NCI-H187 treated with DMSO at 0.1 percent for 48 hours (cell line): ENCODE results near the gene PGM1.

ENCODE experiments used
- DNase-seq: peaks from one replicate; lab custom pipeline; 2025; lab: John Stamatoyannopoulos, UW

PGM1 gene

GRCh38 chr1:63665824-63666223 lies 72.6 kb downstream of the PGM1 start:
- DNase-seq = no peak

DNA sequence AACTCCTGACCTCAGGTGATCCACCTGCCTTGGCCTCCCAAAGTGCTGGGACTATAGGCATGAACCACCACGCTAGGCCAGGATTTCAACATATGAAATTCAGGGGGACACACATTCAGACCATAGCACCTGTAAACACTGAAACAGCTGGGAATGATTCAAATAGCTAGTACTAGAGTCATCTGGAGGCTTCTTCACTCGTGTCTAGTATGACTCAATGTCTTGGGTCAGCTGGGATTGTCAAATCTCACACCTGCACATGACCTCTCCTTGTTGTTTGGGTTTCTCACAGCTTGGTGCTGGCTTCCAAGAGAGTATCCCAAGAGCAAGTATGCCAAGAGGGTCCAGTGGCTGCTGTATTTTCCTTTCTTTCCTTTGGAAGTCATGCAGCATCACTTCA lies 75.1 kb downstream of the PGM1 start:
- DNase-seq = no peak

DNA sequence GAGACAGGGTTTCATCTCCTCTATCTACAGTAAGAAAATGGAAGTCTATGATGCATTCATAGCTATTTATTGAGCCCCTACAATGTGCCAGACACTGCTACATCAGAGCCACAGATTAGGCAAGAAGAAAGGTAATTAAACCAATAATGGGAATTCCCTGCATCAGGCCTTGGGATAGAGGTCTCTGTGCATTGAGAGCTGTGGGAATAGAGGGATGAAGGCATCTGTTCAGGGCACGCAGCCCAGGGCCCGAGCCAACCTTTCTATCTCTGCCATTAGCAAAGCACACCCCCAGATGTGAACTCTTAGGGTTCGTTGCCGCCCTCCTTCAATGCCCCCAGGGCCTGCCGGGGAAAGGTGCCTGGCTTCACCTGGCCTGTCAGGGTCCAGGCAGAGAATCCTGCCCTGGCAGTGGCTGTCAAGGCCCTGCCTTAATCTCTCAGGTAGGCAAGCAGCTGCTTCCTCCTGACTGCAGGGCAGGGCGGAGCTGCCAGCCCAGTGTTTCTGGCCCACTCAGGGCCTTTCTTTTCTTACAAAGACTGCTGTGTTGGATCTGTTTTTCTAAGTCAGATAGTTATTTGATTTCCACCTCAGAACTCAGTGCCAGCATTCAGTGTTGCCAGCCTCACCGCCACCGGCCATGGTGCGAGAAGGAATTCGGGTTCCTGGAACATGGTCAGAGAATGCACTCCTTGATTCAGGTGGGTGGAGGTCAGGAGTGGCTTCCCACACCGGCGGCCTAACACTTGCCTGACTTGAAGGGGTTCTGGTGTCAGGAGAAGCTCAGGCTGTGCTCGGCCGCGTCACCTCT lies 76.1 kb downstream of the PGM1 start:
- no peak for DNase-seq

DNA sequence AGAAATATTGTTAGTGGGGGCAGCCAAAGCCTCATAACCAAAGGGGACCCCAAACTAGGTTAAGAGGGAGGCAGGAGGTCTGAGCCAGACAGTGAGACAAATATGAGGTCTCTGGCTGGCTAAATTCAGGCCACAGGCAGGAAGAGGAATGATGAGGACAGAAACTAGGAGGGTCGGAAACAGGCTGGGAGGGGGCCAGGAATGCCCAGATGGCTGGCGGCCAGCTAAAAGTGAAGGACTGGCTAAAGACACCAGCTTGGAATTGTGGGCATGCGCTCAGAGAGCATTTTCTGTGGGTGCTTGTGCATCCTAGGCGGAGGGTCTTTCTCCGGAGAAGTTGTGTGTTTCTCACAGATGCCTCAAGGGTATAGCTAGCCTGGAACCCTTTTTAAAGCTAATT lies 77.0 kb downstream of the PGM1 start:
- no peak for DNase-seq

GRCh38 chr1:63671514-63671913 lies 78.3 kb downstream of the PGM1 start:
- DNase-seq = no peak

DNA sequence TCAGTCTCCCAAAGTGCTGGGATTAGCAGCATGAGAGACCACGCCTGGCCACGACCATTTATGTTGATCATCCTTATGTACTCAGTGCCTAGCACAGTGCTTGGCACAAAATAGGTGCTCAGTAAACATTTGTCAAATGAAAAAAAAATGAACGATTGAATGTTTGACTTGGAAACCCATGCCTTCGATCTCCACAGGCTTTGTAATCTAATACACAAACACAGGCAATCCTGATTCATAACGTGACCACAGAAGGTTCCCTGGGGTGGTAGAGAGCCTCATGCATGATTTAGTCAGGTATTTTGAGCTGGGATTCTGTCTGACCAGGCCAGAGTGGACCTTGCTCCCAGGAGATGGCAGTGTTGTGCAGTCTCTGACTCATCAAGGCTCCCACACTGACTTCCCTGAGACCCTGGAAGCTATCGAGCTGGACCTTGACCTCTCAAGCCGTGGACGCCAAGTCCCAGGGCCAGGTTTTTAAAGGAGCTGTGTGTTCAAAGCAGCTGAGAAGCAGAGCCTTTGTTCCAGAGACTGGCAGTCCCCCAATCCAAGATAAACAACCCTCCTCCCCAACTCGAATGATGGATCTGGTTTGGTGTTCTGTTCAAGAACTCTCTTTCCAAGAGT lies 81.1 kb downstream of the PGM1 start:
- DNase-seq = no peak

DNA sequence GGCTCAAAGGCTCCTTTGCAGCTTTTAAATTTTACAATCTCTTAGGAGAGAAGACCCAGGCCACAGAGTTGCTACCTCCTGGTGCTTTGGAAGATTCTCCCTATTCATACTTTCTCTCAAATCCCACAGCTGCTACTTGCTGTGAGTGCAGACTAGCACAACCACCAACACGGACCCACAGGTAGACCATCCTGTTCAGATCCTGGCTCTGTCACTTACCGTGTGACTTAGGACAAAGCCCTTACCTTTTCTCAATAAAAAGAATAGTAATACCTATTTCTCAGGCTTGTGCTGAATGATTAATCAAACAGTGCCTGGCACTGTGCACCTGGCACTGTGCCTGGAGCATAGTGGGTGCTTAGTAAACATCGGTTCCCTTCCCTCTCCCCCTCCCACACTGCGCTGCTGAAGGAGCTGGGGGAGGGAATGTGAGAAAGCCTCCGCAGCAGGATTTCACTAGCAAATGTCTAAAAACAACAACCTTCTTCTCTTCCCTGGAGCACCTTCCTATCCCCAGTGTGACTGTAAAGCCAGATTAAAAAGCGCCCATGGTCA lies 81.7 kb downstream of the PGM1 start:
- DNase-seq = no peak

DNA sequence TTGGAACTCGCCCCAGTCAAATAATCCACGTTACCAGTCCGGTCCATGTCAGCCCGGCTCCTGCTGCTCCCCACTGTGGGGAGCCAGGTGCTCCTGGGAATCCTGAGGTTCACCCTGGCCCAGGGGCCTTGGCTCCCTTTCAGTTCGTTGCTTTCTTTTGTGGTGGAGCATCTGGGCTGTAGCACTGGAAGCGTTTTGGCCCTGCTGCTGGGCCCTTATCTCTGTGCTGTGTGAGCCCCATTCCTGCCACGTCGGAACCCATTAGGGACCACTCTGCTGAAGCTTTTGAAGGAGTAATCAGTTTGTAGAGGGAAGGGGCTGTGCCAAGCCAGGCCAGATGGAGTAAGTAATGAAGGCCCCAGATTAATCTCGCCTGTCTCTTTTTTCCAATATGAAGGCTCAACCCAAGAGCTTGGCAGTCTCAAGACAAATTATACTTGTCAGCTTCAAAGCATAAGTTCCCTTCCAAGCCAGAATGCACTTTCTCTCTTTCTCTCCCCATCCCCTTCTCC lies 82.3 kb downstream of the PGM1 start:
- no peak for DNase-seq

- DNase-seq = no peak
These were observed 84.3 kb downstream of the PGM1 start for GRCh38 chr1:63677497-63677896.

GRCh38 chr1:63678200-63678599 lies 85.0 kb downstream of the PGM1 start:
- DNase-seq = no peak

DNA sequence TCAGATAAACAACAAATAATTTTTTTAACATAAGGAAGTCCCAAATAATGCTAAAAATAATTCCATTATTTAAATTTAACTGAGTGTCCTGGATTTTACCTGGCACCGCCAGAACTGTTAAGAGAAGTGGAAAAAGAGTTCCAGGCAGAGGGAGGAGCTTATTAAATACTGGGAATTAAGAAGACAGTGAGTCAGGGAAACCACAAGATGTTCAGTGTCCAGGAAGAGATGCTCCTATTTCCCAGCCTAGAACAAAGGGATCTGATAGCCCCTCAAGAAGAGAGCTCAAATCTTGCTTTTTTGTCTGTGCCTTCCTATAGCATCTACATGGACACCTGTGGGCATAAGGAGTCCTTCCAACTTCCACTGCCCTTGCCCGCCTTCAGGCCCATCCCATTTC lies 85.9 kb downstream of the PGM1 start:
- DNase-seq = no peak

DNA sequence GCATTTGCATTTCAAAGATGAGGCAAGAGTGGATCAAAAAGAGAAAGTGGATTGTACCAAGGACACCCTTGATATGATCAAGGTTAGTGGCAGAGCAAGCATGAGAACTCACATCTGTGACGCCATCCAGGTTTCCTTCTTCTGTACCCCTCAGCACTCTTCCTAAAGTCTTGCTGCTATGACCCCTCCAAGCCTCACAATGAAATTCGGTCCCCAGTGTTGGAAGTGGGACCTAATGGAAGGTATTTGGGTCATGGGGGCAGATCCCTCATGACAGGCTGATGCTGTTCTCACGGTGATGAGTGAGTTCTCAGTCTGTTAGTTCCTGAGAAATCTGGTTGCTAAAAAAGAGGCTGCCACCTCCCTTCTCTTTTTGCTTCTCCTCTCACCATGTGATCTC lies 86.4 kb downstream of the PGM1 start:
- DNase-seq = no peak

DNA sequence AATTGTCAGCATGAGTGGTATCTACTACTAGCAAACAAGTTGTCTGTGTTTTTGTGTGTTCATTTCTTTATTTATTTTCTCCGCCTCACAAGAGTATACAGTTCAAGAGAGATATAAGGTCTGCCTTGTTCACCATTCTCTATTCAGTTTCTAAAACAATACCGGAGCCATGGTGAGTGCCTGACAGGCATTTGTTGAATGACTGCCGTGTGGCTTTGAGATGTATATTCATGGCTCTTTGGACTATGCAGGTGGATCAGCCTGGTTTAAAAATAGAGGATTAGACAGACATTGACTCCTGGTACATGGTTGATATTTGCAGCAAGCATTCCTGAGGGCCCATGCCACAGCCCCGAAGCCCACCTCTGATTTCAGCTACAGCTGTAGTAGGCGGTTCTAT lies 89.7 kb downstream of the PGM1 start:
- no peak for DNase-seq

DNA sequence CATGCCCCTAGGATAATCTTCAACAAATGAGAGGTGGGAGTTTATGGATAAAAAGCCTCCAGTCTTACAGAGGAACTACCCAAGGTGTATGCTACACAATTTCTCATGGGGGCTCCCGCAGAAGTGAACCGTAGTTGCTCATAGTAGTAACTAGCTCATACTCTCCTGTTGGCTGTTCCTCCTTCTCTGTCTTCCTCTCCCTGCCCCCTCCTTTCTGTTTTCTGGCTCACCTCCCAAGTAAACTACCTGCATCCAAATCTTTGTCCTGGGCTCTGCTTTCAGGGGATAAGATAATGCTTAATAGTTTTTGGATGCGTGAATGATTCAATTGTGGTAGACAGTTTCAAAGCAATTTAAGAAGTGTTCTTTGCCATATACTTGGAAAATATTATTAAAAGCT lies 90.5 kb downstream of the PGM1 start:
- no peak for DNase-seq

- no peak for DNase-seq
These were observed 93.5 kb downstream of the PGM1 start for GRCh38 chr1:63686696-63687095.

DNA sequence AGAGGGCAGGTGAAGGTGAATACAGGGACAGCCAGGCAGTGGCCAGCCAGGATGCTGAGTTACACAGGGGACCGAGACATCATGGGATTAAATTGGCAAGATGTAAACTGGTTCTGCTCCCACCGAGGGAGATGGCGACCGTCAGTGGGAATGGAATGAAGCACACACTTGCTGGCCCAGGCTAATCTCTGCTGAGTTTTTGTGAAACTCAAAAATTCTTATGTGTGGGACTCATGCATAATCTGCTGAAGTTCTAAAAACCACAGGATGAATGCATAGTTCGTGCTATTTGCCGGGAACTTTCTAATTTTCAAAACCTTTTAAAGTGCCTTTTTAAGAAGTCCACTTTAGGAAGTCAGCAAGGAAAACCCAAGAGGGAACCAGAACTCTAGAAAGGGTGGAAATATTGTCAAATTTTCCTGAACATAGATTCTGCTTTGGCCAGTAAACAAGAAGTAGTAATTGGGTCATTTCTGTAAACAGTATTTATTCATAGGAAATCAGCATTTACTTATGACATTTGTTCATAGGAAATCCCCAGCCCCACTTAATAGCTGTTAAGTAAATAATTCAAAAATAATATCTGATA lies 95.2 kb downstream of the PGM1 start:
- no peak for DNase-seq

DNA sequence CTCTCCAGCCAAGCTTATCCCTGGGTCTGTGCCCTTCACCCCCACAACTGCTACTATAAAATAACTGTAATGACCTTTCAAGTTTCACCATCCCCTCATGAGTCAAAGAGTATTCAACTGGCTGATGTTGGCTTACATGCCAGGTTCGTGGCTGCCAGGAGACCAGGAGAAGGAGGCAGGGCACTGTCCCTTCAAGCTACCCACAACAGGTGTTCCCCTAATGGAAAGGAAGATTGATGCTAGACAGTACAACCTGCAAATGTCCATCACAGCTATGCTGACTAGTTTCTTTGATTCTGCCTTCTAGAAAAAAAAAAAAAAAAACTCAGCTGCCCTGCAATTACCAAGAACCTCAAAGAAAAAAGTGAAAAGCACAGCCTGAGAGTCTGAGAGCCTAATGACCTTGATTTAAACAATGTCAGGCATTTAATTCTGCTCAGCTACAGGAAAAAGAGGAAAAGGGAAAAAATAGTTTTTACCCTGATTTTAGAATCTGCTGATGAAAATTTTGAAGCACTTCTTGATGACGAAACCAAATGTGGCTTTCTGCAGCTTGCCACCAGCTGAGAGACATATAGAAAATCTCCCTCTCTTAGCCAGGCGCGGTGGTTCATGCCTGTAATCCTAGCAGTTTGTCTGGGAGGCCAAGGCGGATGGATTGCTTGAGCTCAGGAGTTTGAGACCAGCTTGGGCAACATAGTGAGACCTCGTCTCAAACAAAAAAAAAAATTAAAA lies 97.9 kb downstream of the PGM1 start:
- DNase-seq = no peak

DNA sequence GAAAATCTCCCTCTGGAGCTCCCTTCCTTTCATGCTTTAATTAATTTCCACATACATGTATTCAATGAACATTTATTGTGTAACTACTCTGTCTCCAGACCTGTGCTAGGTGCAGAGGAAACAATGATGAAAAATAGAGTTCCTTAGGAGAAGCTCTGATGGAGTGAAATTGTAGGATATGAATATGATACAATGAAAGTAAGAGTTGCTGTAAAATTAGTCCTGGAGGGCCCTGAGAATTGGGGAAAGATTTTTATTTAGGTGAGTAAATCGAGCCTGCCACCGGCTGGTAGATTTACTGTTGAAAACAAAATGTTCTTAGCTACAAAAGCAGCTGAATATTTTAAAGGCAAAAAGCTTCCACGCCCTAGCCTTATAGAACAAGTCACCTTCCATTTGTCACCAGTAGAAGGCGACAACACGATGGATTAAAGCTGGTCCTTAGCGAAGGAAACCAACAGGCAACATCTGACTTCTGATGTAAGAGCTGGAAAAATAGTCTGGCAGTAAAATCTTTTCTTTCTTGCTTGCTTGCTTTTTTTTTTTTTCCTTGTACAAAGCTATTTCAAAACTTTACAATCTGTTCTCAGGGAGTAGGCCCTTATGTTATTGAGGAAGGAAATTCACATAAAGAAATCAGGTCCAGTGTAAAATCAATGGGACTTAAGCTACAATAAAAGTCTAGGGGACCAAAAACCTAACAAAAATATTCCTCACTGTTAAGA lies 98.7 kb downstream of the PGM1 start:
- DNase-seq = no peak

DNA sequence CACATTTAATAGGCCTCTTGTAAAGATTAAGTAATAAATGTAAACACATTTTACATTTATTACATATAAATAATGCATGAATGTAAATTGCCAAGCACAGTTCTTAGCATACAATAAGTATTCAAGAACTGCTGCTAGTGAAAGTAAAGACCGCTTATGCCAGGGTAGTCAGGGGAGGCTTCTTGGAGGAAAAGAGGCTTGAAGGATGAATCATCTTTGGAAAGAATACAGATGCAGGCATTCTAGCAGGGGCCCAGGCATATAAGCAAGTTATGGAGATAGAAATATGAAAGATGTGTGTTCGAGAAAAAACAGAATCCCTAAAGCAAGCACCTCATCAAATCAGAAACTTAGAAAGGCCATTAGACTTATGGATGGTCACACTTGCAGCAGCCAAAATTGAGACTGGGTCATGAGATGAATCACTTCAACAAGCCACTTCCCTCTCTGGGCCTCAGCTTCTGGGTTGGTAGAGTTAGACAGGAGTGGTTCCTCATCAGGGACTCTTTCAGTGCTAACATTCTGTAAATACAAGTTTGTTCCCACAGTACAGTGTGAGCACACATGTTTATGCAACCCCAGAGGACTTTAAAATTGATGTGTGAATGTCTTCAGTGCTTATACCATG lies 100.8 kb downstream of the PGM1 start:
- no peak for DNase-seq

GRCh38 chr1:63698001-63698838 lies 105.0 kb downstream of the PGM1 start:
- DNase-seq = no peak
